Type B pancreatic cell (in vitro differentiated cells): Measurements from ENCODE around the gene STAG3. TPM values are rescaled to one million over a fixed set of nuclear protein-coding genes. Genes with fewer than 3 reads are reported as not detected.

Experiments
- DNase-seq: peaks from one replicate; pipeline ENCODE4 v3.0.0; 2021; ENCODE audit warnings: mixed read lengths; ENCODE audit not compliant: unreplicated experiment; ENCODE audit errors: extremely low spot score
- H3K27ac Mint-ChIP-seq: 2 replicates; pipeline ENCODE4 v1.8.0; 2021; ENCODE audit warnings: mild to moderate bottlenecking, mixed read lengths
- H3K27me3 Mint-ChIP-seq: 2 replicates; pipeline ENCODE4 v1.8.0; 2021; ENCODE audit warnings: mixed read lengths
- H3K36me3 Mint-ChIP-seq: 2 replicates; pipeline ENCODE4 v1.8.0; 2021; ENCODE audit warnings: mixed read lengths
- H3K4me1 Mint-ChIP-seq: one replicate; pipeline ENCODE4 v1.8.0; 2021; ENCODE audit warnings: mixed read lengths; ENCODE audit not compliant: unreplicated experiment
- H3K4me3 Mint-ChIP-seq: 2 replicates; pipeline ENCODE4 v1.8.0; 2021; ENCODE audit warnings: mild to moderate bottlenecking, mixed read lengths
- H3K9me3 Mint-ChIP-seq: 2 replicates; pipeline ENCODE4 v1.8.0; 2021; ENCODE audit warnings: mixed read lengths
- total RNA-seq: library from RNA; stranded (reverse); gene quantifications from 2 replicates; pipeline ENCODE4 v1.2.1, GENCODE V29; 2021; ENCODE audit warnings: low replicate concordance
- TF ChIP-seq, protein P1 (sequence below): fragments of 200-600 bp; sonication (generic); conservative IDR thresholded peaks from 2 replicates; pipeline ENCODE4 v1.5.0; 2021; ENCODE audit warnings: antibody characterized with exemption, mild to moderate bottlenecking

STAG3 gene
- total RNA-seq, 1 donor from 2014 or later: 1.7 TPM

DNA sequence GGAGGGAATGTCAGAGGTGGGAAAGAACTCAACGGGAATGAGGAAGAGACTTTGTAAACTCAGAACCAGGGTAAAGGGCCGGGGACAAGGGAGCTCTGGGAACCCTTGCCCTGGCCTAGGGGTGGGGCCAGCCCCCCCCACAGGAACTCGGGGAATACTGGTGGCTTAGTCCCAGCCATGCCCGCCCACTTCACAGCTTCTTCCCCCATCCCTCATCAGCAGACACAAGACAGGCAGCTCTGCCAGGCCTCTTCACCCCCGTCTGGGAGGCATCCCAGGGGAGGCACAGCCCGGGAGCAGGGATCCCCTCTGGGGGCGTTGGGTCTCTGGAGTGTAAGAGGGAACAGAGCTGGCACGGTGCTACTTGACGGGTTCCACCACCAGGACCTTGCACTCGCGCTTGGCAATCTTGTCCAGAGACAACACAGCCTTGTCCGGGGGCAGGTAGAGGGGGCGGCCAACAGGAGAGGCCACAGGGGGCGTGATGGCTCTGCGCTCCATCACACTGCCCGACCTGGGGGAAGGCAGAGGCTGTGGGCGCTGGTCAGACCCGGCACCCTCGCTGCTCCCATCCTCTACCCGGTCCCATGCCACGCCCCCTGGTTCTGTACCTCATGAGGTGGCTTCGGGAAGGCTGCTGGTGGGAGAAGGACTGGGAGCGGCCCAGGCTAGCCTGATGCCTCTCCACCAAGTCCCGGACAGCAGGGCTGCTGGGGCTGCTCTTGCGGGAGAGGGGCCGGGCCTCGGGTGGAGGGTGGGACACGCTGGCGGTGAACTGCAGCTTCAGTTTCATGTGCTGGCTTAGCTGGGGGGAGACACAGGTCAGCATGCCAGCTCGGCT lies 22.8 kb upstream of the STAG3 start:
- Mint-ChIP-seq H3K4me3 (no peak overlapping the region), H3K27me3 (no peaks in the 10 kb centered on the region), H3K27ac (no peak overlapping the region), H3K36me3 (peaks cover 8% of the 10 kb centered on the region), H3K9me3 (no peaks in the 10 kb centered on the region), H3K4me1 (peaks cover 16% of the 10 kb centered on the region)
- TF ChIP-seq, protein P1, sequence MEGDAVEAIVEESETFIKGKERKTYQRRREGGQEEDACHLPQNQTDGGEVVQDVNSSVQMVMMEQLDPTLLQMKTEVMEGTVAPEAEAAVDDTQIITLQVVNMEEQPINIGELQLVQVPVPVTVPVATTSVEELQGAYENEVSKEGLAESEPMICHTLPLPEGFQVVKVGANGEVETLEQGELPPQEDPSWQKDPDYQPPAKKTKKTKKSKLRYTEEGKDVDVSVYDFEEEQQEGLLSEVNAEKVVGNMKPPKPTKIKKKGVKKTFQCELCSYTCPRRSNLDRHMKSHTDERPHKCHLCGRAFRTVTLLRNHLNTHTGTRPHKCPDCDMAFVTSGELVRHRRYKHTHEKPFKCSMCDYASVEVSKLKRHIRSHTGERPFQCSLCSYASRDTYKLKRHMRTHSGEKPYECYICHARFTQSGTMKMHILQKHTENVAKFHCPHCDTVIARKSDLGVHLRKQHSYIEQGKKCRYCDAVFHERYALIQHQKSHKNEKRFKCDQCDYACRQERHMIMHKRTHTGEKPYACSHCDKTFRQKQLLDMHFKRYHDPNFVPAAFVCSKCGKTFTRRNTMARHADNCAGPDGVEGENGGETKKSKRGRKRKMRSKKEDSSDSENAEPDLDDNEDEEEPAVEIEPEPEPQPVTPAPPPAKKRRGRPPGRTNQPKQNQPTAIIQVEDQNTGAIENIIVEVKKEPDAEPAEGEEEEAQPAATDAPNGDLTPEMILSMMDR: no peak
- DNase-seq: no peak

GRCh38 chr7:100155553-100156317 lies 22.0 kb upstream of the STAG3 start:
- TF ChIP-seq, protein P1: no peak
- Mint-ChIP-seq H3K27ac (no peak overlapping the region), H3K27me3 (no peaks in the 10 kb centered on the region), H3K36me3 (peaks cover 5% of the 10 kb centered on the region), H3K4me3 (no peak overlapping the region), H3K4me1 (peaks cover 11% of the 10 kb centered on the region), H3K9me3 (no peaks in the 10 kb centered on the region)
- no peak for DNase-seq

- no peaks in the 10 kb centered on the region for H3K27me3 Mint-ChIP-seq
- no peak for DNase-seq
- no peaks in the 10 kb centered on the region for H3K9me3 Mint-ChIP-seq
- TF ChIP-seq, protein P1: no peak
- H3K36me3 Mint-ChIP-seq: peaks cover 5% of the 10 kb centered on the region
- no peak overlapping the region for H3K27ac Mint-ChIP-seq
- H3K4me3 Mint-ChIP-seq: peak overlapping the region; percentile 91
- H3K4me1 Mint-ChIP-seq: peaks cover 11% of the 10 kb centered on the region
Observed at GRCh38 chr7:100156331-100157068, 21.2 kb upstream of the STAG3 start.

- peaks cover 5% of the 10 kb centered on the region for H3K36me3 Mint-ChIP-seq
- no peaks in the 10 kb centered on the region for H3K27me3 Mint-ChIP-seq
- H3K9me3 Mint-ChIP-seq: no peaks in the 10 kb centered on the region
- H3K27ac Mint-ChIP-seq: peak overlapping the region; percentile 83
- H3K4me3 Mint-ChIP-seq: peak overlapping the region; percentile 91
- peaks cover 11% of the 10 kb centered on the region for H3K4me1 Mint-ChIP-seq
- TF ChIP-seq, protein P1: no peak
- DNase-seq: no peak
Observed at GRCh38 chr7:100157069-100157333, 20.7 kb upstream of the STAG3 start.

GRCh38 chr7:100157334-100158228 lies 20.1 kb upstream of the STAG3 start:
- TF ChIP-seq, protein P1: no peak
- peaks cover under 1% of the 10 kb centered on the region for H3K36me3 Mint-ChIP-seq
- H3K4me3 Mint-ChIP-seq: peak overlapping the region; percentile 91
- no peaks in the 10 kb centered on the region for H3K9me3 Mint-ChIP-seq
- DNase-seq: no peak
- H3K27me3 Mint-ChIP-seq: no peaks in the 10 kb centered on the region
- H3K27ac Mint-ChIP-seq: peak overlapping the region; percentile 83
- H3K4me1 Mint-ChIP-seq: peaks cover 11% of the 10 kb centered on the region
